GM12878 (cell line): ENCODE data around the gene CRYL1.

Experiments used
- ATF3 ChIP-seq: IDR thresholded peaks from 2 replicates; pipeline ENCODE4 v1.6.1; 2011; ENCODE audit warnings: low read depth, mild to moderate bottlenecking, low read length, moderate library complexity, borderline replicate concordance; ENCODE audit errors: extremely low read depth
- CTCF ChIP-seq, 3 experiments: IDR thresholded peaks in 2 of 3; conservative IDR thresholded peaks in 1 of 3; 2 replicates each; pipeline ENCODE4 v1.5.1; 2011; ENCODE audit warnings: low read depth in 3 of 3, low read length in 3 of 3, mild to moderate bottlenecking in 3 of 3, control low read depth in 2 of 3, moderate library complexity in 2 of 3, inconsistent platforms in 1 of 3, mixed read lengths in 1 of 3; ENCODE audit not compliant: control insufficient read depth in 2 of 3, insufficient read depth in 1 of 3; ENCODE audit errors: extremely low read depth in 1 of 3
- MXI1 ChIP-seq: fragments of 150-350 bp; IDR thresholded peaks from 2 replicates; pipeline ENCODE4 v1.6.1; 2011; ENCODE audit warnings: low read depth, mild to moderate bottlenecking, inconsistent platforms, low read length, improper control_type of control experiment
- NFIC ChIP-seq: IDR thresholded peaks from 2 replicates; pipeline ENCODE4 v1.6.1; 2012; ENCODE audit warnings: low read depth, mild to moderate bottlenecking, inconsistent platforms, low read length, moderate library complexity
- POLR2A ChIP-seq: IDR thresholded peaks from 2 replicates; pipeline ENCODE4 v1.6.1; 2011; ENCODE audit warnings: low read depth, mild to moderate bottlenecking, low read length

GRCh38 chr13:20418953-20419352, 106.7 kb downstream of the CRYL1 start:
- TF ChIP-seq NFIC (no peak), MXI1 (no peak), CTCF (IDR thresholded peaks at IDR 0.05 in 2 of 3, conservative IDR thresholded peaks at IDR 0.05 in 1 of 3; ENCODE audit: control insufficient read depth in 2 of 3, extremely low read depth in 1 of 3, insufficient read depth in 1 of 3, low read depth in 3 of 3, low read length in 3 of 3) (no peak), POLR2A (no peak), ATF3 (no peak)
